ENCODE measurements around the gene SARDH.

DNA sequence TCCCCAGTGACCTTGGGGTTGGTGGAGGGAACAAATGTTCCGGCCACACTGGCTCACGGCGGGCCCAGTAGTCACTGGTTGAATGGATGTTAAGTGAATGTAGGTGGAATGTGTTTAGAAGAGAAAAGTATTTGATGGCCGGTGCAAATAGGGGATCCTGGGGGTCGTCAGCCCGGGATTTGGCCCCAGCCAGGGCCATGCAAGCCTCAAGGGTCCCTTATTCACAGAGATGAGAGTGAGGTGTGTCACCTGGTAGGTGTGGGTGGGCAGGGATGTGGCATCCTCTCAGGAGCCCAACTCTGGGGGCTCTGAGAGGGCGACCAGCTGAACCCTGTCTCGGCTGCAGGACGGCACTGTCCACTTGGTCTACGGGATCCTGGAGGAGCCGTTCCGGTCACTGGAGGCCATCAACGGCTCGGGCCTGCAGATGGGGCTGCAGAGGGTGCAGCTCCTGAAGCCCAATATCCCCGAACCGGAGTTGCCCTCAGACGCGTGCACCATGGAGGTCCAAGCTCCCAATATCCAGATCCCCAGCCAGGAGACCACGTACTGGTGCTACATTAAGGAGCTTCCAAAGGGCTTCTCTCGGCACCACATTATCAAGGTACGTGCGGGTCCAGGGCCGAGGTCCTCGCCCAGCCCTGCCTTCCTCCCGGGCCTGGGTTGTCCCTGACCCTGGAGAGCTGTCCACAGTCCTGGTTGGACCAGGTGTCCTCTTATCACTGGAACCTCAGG lies 96.1 kb downstream of the SARDH start:
- TF ChIP-seq RAD21 (IDR thresholded peaks at IDR 0.05; ENCODE audit: low read depth) (no peak), SP1 (IDR thresholded peaks at IDR 0.05; ENCODE audit: low read depth) (no peak), EZH2 (IDR thresholded peaks at IDR 0.05) (no peak), POLR2A (IDR thresholded peaks at IDR 0.05; ENCODE audit: borderline replicate concordance, extremely low read depth, insufficient read depth, insufficient read length) (no peak), SIN3A (IDR thresholded peaks at IDR 0.05; ENCODE audit: low read depth) (no peak), EZH2phosphoT487 (IDR thresholded peaks at IDR 0.05; ENCODE audit: borderline replicate concordance) (no peak), TCF7L2 (IDR thresholded peaks at IDR 0.05; ENCODE audit: borderline replicate concordance, extremely low read depth, insufficient read depth, insufficient read length) (no peak), ZFX (IDR thresholded peaks at IDR 0.05) (no peak)
- TF ChIP-seq, protein P1, sequence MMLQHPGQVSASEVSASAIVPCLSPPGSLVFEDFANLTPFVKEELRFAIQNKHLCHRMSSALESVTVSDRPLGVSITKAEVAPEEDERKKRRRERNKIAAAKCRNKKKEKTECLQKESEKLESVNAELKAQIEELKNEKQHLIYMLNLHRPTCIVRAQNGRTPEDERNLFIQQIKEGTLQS (IDR thresholded peaks at IDR 0.05) = no peak
- TF ChIP-seq, protein P2, sequence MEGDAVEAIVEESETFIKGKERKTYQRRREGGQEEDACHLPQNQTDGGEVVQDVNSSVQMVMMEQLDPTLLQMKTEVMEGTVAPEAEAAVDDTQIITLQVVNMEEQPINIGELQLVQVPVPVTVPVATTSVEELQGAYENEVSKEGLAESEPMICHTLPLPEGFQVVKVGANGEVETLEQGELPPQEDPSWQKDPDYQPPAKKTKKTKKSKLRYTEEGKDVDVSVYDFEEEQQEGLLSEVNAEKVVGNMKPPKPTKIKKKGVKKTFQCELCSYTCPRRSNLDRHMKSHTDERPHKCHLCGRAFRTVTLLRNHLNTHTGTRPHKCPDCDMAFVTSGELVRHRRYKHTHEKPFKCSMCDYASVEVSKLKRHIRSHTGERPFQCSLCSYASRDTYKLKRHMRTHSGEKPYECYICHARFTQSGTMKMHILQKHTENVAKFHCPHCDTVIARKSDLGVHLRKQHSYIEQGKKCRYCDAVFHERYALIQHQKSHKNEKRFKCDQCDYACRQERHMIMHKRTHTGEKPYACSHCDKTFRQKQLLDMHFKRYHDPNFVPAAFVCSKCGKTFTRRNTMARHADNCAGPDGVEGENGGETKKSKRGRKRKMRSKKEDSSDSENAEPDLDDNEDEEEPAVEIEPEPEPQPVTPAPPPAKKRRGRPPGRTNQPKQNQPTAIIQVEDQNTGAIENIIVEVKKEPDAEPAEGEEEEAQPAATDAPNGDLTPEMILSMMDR (IDR thresholded peaks at IDR 0.05 in 2 of 3, conservative IDR thresholded peaks at IDR 0.05 in 1 of 3; ENCODE audit: borderline replicate concordance in 1 of 3, insufficient read depth in 1 of 3, low read depth in 2 of 3, low read length in 2 of 3) = no peak

All from HCT116 (cell line).